Natural killer cell (primary cell): ENCODE data around the gene RNF213. TPM values are rescaled to one million over a fixed set of nuclear protein-coding genes. Genes with fewer than 3 reads are reported as not detected.

Experiments
- ATAC-seq, 3 donors: fragments of 150-1000 bp in 2 of 3; fragments of 200-7000 bp in 1 of 3; cut with Tn5 transposase; 1 replicate in 1 of 3; 2 replicates in 2 of 3; pipeline ENCODE4 v1.10.0; 2021; ENCODE audit warnings: mild to moderate bottlenecking in 2 of 3, moderate library complexity in 2 of 3
- DNase-seq, 2 donors: peaks; one replicate each; pipeline versions ENCODE4 v3.0.0 to v3.0.0-alpha.2; 2013 to 2021; ENCODE audit warnings: mixed read lengths in 1 of 2
- H3K27ac ChIP-seq: one replicate; pipeline ENCODE4 v1.5.1; 2013; ENCODE audit warnings: mild to moderate bottlenecking, low read length
- H3K27me3 ChIP-seq: one replicate; pipeline ENCODE4 v1.6.1; 2013; ENCODE audit warnings: low read length; ENCODE audit not compliant: control insufficient read depth, insufficient read depth
- H3K36me3 ChIP-seq: one replicate; pipeline ENCODE4 v1.6.1; 2013; ENCODE audit warnings: low read length; ENCODE audit not compliant: control insufficient read depth, insufficient read depth
- H3K4me1 ChIP-seq: one replicate; pipeline ENCODE4 v1.6.1; 2013; ENCODE audit warnings: low read length; ENCODE audit not compliant: control insufficient read depth, insufficient read depth
- H3K4me3 ChIP-seq: one replicate; pipeline ENCODE4 v1.5.1; 2013; ENCODE audit warnings: low read length
- H3K9me3 ChIP-seq: one replicate; pipeline ENCODE4 v1.6.1; 2013; ENCODE audit warnings: low read length; ENCODE audit not compliant: control insufficient read depth, insufficient read depth
- H3K27ac Mint-ChIP-seq, 2 donors: one replicate each; pipeline ENCODE4 v1.8.0; 2022; ENCODE audit warnings: mild to moderate bottlenecking in 2 of 2, mixed read lengths in 2 of 2, moderate library complexity in 1 of 2
- H3K27me3 Mint-ChIP-seq, 2 donors: one replicate each; pipeline ENCODE4 v1.8.0; 2022; ENCODE audit warnings: low read depth in 2 of 2, mixed read lengths in 2 of 2
- H3K36me3 Mint-ChIP-seq: one replicate; pipeline ENCODE4 v1.8.0; 2022; ENCODE audit warnings: mixed read lengths
- H3K4me1 Mint-ChIP-seq, 2 donors: one replicate each; pipeline ENCODE4 v1.8.0; 2022; ENCODE audit warnings: mixed read lengths in 2 of 2
- H3K4me3 Mint-ChIP-seq: one replicate; pipeline ENCODE4 v1.8.0; 2022; ENCODE audit warnings: mild to moderate bottlenecking, moderate library complexity, mixed read lengths
- H3K9me3 Mint-ChIP-seq, 2 donors: one replicate each; pipeline ENCODE4 v1.8.0; 2022; ENCODE audit warnings: mixed read lengths in 2 of 2
- WGBS: methylation state at CpG from one replicate; pipeline ENCODE4 v1.1.7; 2013; ENCODE audit warnings: missing lambda C conversion rate; ENCODE audit not compliant: insufficient coverage; 5-methylcytosine and 5-hydroxymethylcytosine counted together
- intact Hi-C: fragments of 100-400 bp; cut with micrococcal nuclease; formaldehyde crosslinking; loops from one replicate; pipeline ENCODE4 v1.14.2; 2022
- total RNA-seq, 4 donors: library from RNA; stranded (reverse); fragments of 120-200 nt in 1 of 4; gene quantifications; one replicate each; pipeline versions ENCODE4 v1.2.3 to v1.2.4, GENCODE V29; 2013 to 2022
- TF ChIP-seq, protein P1 (sequence below): fragments of 200-600 bp; IDR thresholded peaks from one replicate; pipeline ENCODE4 v1.8.0; 2022; ENCODE audit warnings: antibody characterized with exemption

Gene RNF213
- total RNA-seq, 3 donors from 2014 or later (not counting 1 experiment from before 2014, with no cell fraction given) = 929 to 1,120 (median 1,060) TPM

DNA sequence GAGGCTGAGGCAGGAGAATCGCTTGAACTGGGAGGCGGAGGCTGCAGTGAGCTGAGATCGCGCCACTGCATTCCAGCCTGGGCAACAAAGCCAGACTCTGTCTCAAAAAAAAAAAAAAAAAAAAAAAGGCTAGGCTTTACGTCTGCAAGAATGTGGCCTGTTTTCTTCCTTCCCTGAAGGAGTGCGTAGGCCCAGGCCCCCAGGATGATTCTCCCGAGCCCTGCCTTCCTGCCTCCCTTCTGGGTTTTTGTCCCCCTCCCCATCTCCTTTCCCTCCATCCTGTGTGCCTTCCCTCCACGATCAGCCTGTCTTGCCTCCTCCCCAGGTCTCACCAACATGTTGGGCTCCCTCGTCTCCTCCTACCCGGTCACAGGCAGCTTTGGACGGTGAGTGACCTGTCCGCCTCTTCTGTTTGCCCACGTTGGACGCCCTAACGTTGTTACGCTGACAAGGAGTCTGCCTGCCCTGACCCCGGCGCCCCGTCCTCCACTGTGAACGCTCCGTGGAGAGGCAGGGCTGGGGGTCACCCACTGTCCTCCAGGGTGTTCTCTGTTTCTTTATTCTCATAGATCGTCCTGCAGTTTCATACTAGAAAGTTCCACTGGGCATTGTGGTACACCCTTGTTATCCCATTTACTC is 15.7 kb upstream of the RNF213 start:
- H3K4me1 ChIP-seq = no peaks in the 10 kb centered on the region
- no peaks in the 10 kb centered on the region for H3K27me3 ChIP-seq
- ATAC-seq (no peak), DNase-seq (no peak)
- H3K9me3 Mint-ChIP-seq = no peaks in the 10 kb centered on the region
- no peak overlapping the region for H3K4me3 Mint-ChIP-seq
- no peaks in the 10 kb centered on the region for H3K36me3 ChIP-seq
- H3K4me3 ChIP-seq = no peak overlapping the region
- H3K9me3 ChIP-seq = no peaks in the 10 kb centered on the region
- H3K4me1 Mint-ChIP-seq = no peaks in the 10 kb centered on the region
- no peaks in the 10 kb centered on the region for H3K27me3 Mint-ChIP-seq
- 92% methylated on average over 22 of the region's 22 CpGs for WGBS
- peak overlapping the region in 1 of 2 donors; percentile 27 for H3K27ac Mint-ChIP-seq
- TF ChIP-seq, protein P1, sequence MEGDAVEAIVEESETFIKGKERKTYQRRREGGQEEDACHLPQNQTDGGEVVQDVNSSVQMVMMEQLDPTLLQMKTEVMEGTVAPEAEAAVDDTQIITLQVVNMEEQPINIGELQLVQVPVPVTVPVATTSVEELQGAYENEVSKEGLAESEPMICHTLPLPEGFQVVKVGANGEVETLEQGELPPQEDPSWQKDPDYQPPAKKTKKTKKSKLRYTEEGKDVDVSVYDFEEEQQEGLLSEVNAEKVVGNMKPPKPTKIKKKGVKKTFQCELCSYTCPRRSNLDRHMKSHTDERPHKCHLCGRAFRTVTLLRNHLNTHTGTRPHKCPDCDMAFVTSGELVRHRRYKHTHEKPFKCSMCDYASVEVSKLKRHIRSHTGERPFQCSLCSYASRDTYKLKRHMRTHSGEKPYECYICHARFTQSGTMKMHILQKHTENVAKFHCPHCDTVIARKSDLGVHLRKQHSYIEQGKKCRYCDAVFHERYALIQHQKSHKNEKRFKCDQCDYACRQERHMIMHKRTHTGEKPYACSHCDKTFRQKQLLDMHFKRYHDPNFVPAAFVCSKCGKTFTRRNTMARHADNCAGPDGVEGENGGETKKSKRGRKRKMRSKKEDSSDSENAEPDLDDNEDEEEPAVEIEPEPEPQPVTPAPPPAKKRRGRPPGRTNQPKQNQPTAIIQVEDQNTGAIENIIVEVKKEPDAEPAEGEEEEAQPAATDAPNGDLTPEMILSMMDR = no peak
- no peak overlapping the region for H3K27ac ChIP-seq
- intact Hi-C loops = no loop called here
- no peaks in the 10 kb centered on the region for H3K36me3 Mint-ChIP-seq

DNA sequence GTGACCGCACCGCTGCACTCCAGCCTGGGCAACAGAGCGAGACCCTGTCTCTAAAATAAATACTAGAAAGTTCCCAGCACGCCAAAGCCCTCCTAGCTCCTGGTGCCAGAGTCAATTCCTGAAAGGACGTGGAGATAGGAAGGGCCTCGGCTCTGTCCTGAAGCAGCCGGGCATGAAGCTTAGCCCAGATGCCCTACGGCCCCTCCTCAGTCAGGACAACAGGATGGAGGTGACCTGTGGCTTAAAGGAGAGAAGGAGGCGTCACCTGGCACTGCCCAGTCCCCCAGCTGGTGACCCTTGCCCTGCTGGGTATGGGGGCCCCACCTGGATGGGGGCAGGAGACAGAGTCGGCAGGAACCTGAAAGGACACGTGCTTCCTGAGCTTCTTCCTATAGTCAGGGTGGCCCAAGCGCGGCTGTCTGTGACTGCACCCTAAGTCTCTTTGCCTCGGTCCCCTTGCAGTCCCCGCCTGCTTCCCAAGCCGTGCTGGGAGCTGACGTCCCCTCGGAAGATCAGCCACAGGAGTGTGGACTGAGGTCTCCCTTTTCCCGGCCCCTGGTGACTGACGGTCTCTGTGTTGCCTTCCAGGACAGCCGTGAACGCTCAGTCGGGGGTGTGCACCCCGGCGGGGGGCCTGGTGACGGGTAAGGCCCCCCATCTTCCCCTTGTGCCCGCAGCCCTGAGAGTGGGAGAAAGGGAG is 14.9 kb upstream of the RNF213 start:
- no peaks in the 10 kb centered on the region for H3K36me3 Mint-ChIP-seq
- intact Hi-C loops = no loop called here
- WGBS = 92% methylated on average over 27 of the region's 27 CpGs
- TF ChIP-seq, protein P1 = no peak
- Histone ChIP-seq H3K9me3 (no peaks in the 10 kb centered on the region), H3K36me3 (no peaks in the 10 kb centered on the region), H3K27me3 (no peaks in the 10 kb centered on the region), H3K27ac (no peak overlapping the region), H3K4me3 (no peak overlapping the region), H3K4me1 (no peaks in the 10 kb centered on the region)
- H3K4me1 Mint-ChIP-seq = no peaks in the 10 kb centered on the region
- no peak for DNase-seq
- no peak overlapping the region for H3K4me3 Mint-ChIP-seq
- H3K27me3 Mint-ChIP-seq = no peaks in the 10 kb centered on the region
- ATAC-seq = no peak
- no peaks in the 10 kb centered on the region for H3K9me3 Mint-ChIP-seq
- no peak overlapping the region for H3K27ac Mint-ChIP-seq

DNA sequence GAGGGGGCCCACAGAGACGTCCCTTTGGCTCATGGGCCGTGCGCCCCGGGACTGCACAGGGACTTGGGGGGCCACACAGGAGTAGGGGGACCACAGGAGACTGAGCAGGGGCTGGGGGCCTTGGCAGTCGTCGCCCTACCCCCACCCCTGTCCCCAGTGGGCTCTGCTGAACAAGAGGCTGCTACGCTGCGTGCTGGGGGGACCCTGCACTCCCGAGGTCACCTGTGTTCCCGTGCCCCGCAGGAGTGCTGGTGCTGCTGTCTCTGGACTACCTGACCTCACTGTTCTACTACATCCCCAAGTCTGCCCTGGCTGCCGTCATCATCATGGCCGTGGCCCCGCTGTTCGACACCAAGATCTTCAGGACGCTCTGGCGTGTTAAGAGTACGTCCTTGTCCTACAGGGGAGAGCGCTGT is 14.4 kb upstream of the RNF213 start:
- Mint-ChIP-seq H3K36me3 (no peaks in the 10 kb centered on the region), H3K4me3 (no peak overlapping the region)
- H3K36me3 ChIP-seq = no peaks in the 10 kb centered on the region

More for the DNA sequence above, 14.4 kb upstream of the RNF213 start:
- Histone ChIP-seq H3K4me1 (no peaks in the 10 kb centered on the region), H3K27ac (no peak overlapping the region), H3K9me3 (no peaks in the 10 kb centered on the region), H3K27me3 (no peaks in the 10 kb centered on the region), H3K4me3 (no peak overlapping the region)
- ATAC-seq = no peak
- intact Hi-C loops = no loop called here
- DNase-seq = no peak
- whole genome bisulfite sequencing = 97% methylated on average over 19 of the region's 19 CpGs
- Mint-ChIP-seq H3K27ac (no peak overlapping the region), H3K4me1 (no peaks in the 10 kb centered on the region), H3K9me3 (no peaks in the 10 kb centered on the region), H3K27me3 (no peaks in the 10 kb centered on the region)
- TF ChIP-seq, protein P1 = no peak
